SK-N-SH (cell line): ENCODE data around the gene CNTLN.

Source experiments
- CTCF ChIP-seq: fragments of 200-600 bp; sonication (generic); IDR thresholded peaks from 2 replicates; pipeline ENCODE4 v1.6.1; 2017; ENCODE audit warnings: antibody characterized with exemption, mild to moderate bottlenecking, moderate library complexity
- EP300 ChIP-seq, 2 experiments: IDR thresholded peaks; 2 replicates each; pipeline versions ENCODE4 v1.4.0 to v1.6.1; 2012; ENCODE audit warnings: borderline replicate concordance in 1 of 2, low read depth in 1 of 2, low read length in 1 of 2
- EZH2phosphoT487 ChIP-seq: fragments of 200-600 bp; sonication (generic); IDR thresholded peaks from 2 replicates; pipeline ENCODE4 v1.6.1; 2017; ENCODE audit warnings: low read depth, mixed run types, mild to moderate bottlenecking, antibody characterized with exemption, moderate library complexity, borderline replicate concordance
- JUND ChIP-seq: IDR thresholded peaks from 2 replicates; pipeline ENCODE4 v1.4.0; 2012
- MAX ChIP-seq: IDR thresholded peaks from 2 replicates; pipeline ENCODE4 v1.4.0; 2012; ENCODE audit warnings: low read depth
- POLR2AphosphoS5 ChIP-seq: IDR thresholded peaks from 2 replicates; pipeline ENCODE4 v1.6.1; 2012; ENCODE audit warnings: low read depth, low read length
- REST ChIP-seq: IDR thresholded peaks from 2 replicates; pipeline ENCODE4 v1.6.1; 2012; ENCODE audit warnings: mild to moderate bottlenecking, low read depth, low read length, moderate library complexity
- RXRA ChIP-seq: IDR thresholded peaks from 2 replicates; pipeline ENCODE4 v1.4.0; 2012; ENCODE audit warnings: low read depth, mild to moderate bottlenecking, borderline replicate concordance
- SMC3 ChIP-seq: IDR thresholded peaks from 2 replicates; pipeline ENCODE4 v1.6.1; 2012; ENCODE audit warnings: low read depth, low read length, improper control_type of control experiment
- TAF1 ChIP-seq: IDR thresholded peaks from 2 replicates; pipeline ENCODE4 v1.6.1; 2012; ENCODE audit warnings: low read depth, mild to moderate bottlenecking, low read length, moderate library complexity, borderline replicate concordance
- TCF12 ChIP-seq: IDR thresholded peaks from 2 replicates; pipeline ENCODE4 v1.4.0; 2012

- TF ChIP-seq JUND (no peak), SMC3 (no peak), CTCF (no peak), EP300 (IDR thresholded peaks at IDR 0.05; ENCODE audit: borderline replicate concordance in 1 of 2, low read depth in 1 of 2, low read length in 1 of 2) (no peak), MAX (no peak), POLR2AphosphoS5 (no peak), RXRA (no peak), TCF12 (no peak), TAF1 (no peak), EZH2phosphoT487 (no peak), REST (no peak)
These were observed 116.3 kb downstream of the CNTLN start for GRCh38 chr9:17251100-17251499.
